ENCODE results near the gene HSF2. TPM values are rescaled to one million over a fixed set of nuclear protein-coding genes. Genes with fewer than 3 reads are reported as not detected.

HSF2 gene
- total and polyA plus RNA-seq, 2 donors (not counting 1 experiment from before 2014, with no cell fraction given) = 10.6 to 10.8 TPM

GRCh38 chr6:122352981-122353664, 46.3 kb upstream of the HSF2 start:
- no peak overlapping the region for H3K27ac ChIP-seq (ENCODE audit: low read length in 2 of 2)
- H3K79me2 ChIP-seq (ENCODE audit: control insufficient read depth, insufficient read depth, low read length) = no peaks in the 10 kb centered on the region
- ChIA-PET CTCF (no interaction called here), POLR2A (no interaction called here)
- H3K4me3 ChIP-seq (ENCODE audit: control extremely low read depth in 1 of 5, extremely low read depth in 1 of 5, insufficient read depth in 1 of 5, low read depth in 2 of 5, low read length in 4 of 5) = no peak overlapping the region
- H3K27me3 ChIP-seq (replicated peaks in 1 of 4; ENCODE audit: control extremely low read depth in 1 of 4, control insufficient read depth in 3 of 4, insufficient read depth in 4 of 4, low read length in 3 of 4) = no peaks in the 10 kb centered on the region
- H3K9me3 ChIP-seq (ENCODE audit: control extremely low read depth in 1 of 3, control insufficient read depth in 2 of 3, insufficient read depth in 1 of 3, low read length in 2 of 3) = no peaks in the 10 kb centered on the region
- H3K36me3 ChIP-seq (replicated peaks in 1 of 2; ENCODE audit: control extremely low read depth in 1 of 2, control insufficient read depth in 1 of 2, extremely low read depth in 1 of 2, insufficient read depth in 2 of 2, low read length in 1 of 2) = no peaks in the 10 kb centered on the region
- no peak overlapping the region for H3K4me3 Mint-ChIP-seq
- intact Hi-C loops (cut with micrococcal nuclease) = no loop called here
- peaks cover 27% of the 10 kb centered on the region for H3K27me3 Mint-ChIP-seq
- H3K4me2 ChIP-seq (replicated peaks; ENCODE audit: low read depth, low read length, poor library complexity, severe bottlenecking) = no peak overlapping the region
- H2AFZ ChIP-seq (ENCODE audit: insufficient read depth, low read depth, low read length, poor library complexity, severe bottlenecking) = no peak overlapping the region
- no peaks in the 10 kb centered on the region for H4K20me1 ChIP-seq (ENCODE audit: control insufficient read depth, insufficient read depth, low read length, poor library complexity, severe bottlenecking)
- TF ChIP-seq CTCF (IDR thresholded peaks at IDR 0.05) (no peak), EZH2 (IDR thresholded peaks at IDR 0.05; ENCODE audit: borderline replicate concordance, insufficient read depth, low read depth, low read length, poor library complexity, severe bottlenecking) (no peak)
- DNase-seq = no peak
- no peak overlapping the region for H3K9ac ChIP-seq (ENCODE audit: low read length)
- no peaks in the 10 kb centered on the region for H3K4me1 Mint-ChIP-seq
- no peak overlapping the region for H3K27ac Mint-ChIP-seq
- no peaks in the 10 kb centered on the region for H3K4me1 ChIP-seq (ENCODE audit: control insufficient read depth in 2 of 2, insufficient read depth in 2 of 2, low read length in 2 of 2)
- no peaks in the 10 kb centered on the region for H3K9me3 Mint-ChIP-seq (ENCODE audit: insufficient read depth)
- no peak for ATAC-seq (ENCODE audit: low read depth)

- ChIA-PET POLR2A (no interaction called here), CTCF (no interaction called here)
- H3K4me1 Mint-ChIP-seq = no peaks in the 10 kb centered on the region
- ATAC-seq (ENCODE audit: low read depth) (no peak), DNase-seq (no peak)
- WGBS (ENCODE audit: insufficient coverage) = 92% methylated on average over 6 of the region's 11 CpGs
- no peak overlapping the region for H3K27ac ChIP-seq (ENCODE audit: low read length in 2 of 2)
- H3K4me2 ChIP-seq (replicated peaks; ENCODE audit: low read depth, low read length, poor library complexity, severe bottlenecking) = no peak overlapping the region
- no peaks in the 10 kb centered on the region for H3K4me1 ChIP-seq (ENCODE audit: control insufficient read depth in 2 of 2, insufficient read depth in 2 of 2, low read length in 2 of 2)
- H2AFZ ChIP-seq (ENCODE audit: insufficient read depth, low read depth, low read length, poor library complexity, severe bottlenecking) = no peak overlapping the region
- TF ChIP-seq CTCF (IDR thresholded peaks at IDR 0.05) (no peak), EZH2 (IDR thresholded peaks at IDR 0.05; ENCODE audit: borderline replicate concordance, insufficient read depth, low read depth, low read length, poor library complexity, severe bottlenecking) (no peak)
- no peaks in the 10 kb centered on the region for H3K9me3 ChIP-seq (ENCODE audit: control extremely low read depth in 1 of 3, control insufficient read depth in 2 of 3, insufficient read depth in 1 of 3, low read length in 2 of 3)
- H3K9ac ChIP-seq (ENCODE audit: low read length) = no peak overlapping the region
- no peaks in the 10 kb centered on the region for H4K20me1 ChIP-seq (ENCODE audit: control insufficient read depth, insufficient read depth, low read length, poor library complexity, severe bottlenecking)
- H3K36me3 ChIP-seq (replicated peaks in 1 of 2; ENCODE audit: control extremely low read depth in 1 of 2, control insufficient read depth in 1 of 2, extremely low read depth in 1 of 2, insufficient read depth in 2 of 2, low read length in 1 of 2) = no peaks in the 10 kb centered on the region
- H3K4me3 Mint-ChIP-seq = no peak overlapping the region
- intact Hi-C loops (cut with micrococcal nuclease) = no loop called here
- no peaks in the 10 kb centered on the region for H3K79me2 ChIP-seq (ENCODE audit: control insufficient read depth, insufficient read depth, low read length)
- H3K9me3 Mint-ChIP-seq (ENCODE audit: insufficient read depth) = peaks cover 3% of the 10 kb centered on the region
- no peak overlapping the region for H3K27ac Mint-ChIP-seq
- H3K4me3 ChIP-seq (ENCODE audit: control extremely low read depth in 1 of 5, extremely low read depth in 1 of 5, insufficient read depth in 1 of 5, low read depth in 2 of 5, low read length in 4 of 5) = no peak overlapping the region
- H3K27me3 ChIP-seq (replicated peaks in 1 of 4; ENCODE audit: control extremely low read depth in 1 of 4, control insufficient read depth in 3 of 4, insufficient read depth in 4 of 4, low read length in 3 of 4) = no peaks in the 10 kb centered on the region
- peaks cover 6% of the 10 kb centered on the region for H3K27me3 Mint-ChIP-seq
Observed at GRCh38 chr6:122360809-122361208, 38.6 kb upstream of the HSF2 start.

Data from B cell (primary cell).